Transverse colon (tissue), 4 donors: ENCODE data around the gene OLFML2A. TPM values are rescaled to one million over a fixed set of nuclear protein-coding genes. Genes with fewer than 3 reads are reported as not detected.

Source experiments
- DNase-seq: peaks from one replicate; pipeline ENCODE4 v3.0.0-alpha.2; 2019
- H3K27ac ChIP-seq, 4 donors: fragments of 200-600 bp; sonication (generic); 2 replicates each; pipeline ENCODE4 v1.5.1; 2016 to 2018; ENCODE audit warnings: inconsistent platforms in 4 of 4
- H3K27me3 ChIP-seq: fragments of 200-600 bp; sonication (generic); 2 replicates; pipeline ENCODE4 v1.5.1; 2017; ENCODE audit warnings: inconsistent platforms
- H3K36me3 ChIP-seq, 4 donors: fragments of 200-600 bp; sonication (generic); 2 replicates each; pipeline ENCODE4 v1.5.1; 2017 to 2019; ENCODE audit warnings: inconsistent platforms in 4 of 4
- H3K4me1 ChIP-seq, 4 donors: fragments of 200-600 bp; sonication (generic); 2 replicates each; pipeline ENCODE4 v1.5.1; 2017 to 2020; ENCODE audit warnings: inconsistent platforms in 4 of 4
- H3K4me3 ChIP-seq, 4 donors: fragments of 200-600 bp; sonication (generic); 1 replicate in 1 of 4; 2 replicates in 3 of 4; pipeline versions ENCODE4 v1.5.1 to v1.6.1; 2017 to 2019; ENCODE audit warnings: inconsistent platforms in 4 of 4
- H3K9me3 ChIP-seq, 2 donors: fragments of 200-600 bp; sonication (generic); 2 replicates each; pipeline ENCODE4 v1.5.1; 2017 to 2019; ENCODE audit warnings: inconsistent platforms in 2 of 2
- EP300 ChIP-seq: sonication (generic); formaldehyde crosslinking; IDR thresholded peaks from one replicate; pipeline ENCODE4 v1.6.1; 2017; ENCODE audit warnings: antibody characterized with exemption, low read depth
- POLR2A ChIP-seq: fragments of 450-650 bp; IDR thresholded peaks from one replicate; pipeline ENCODE4 v1.6.1; 2016; ENCODE audit warnings: antibody characterized with exemption, mild to moderate bottlenecking, moderate library complexity
- POLR2AphosphoS5 ChIP-seq, 3 donors: sonication (generic); formaldehyde crosslinking; IDR thresholded peaks; one replicate each; pipeline ENCODE4 v1.6.1; 2016; ENCODE audit warnings: antibody characterized with exemption in 3 of 3
- WGBS, 2 donors: methylation state at CpG; one replicate each; pipeline ENCODE4 v1.1.5; 2018; ENCODE audit warnings: low coverage in 1 of 2; 5-methylcytosine and 5-hydroxymethylcytosine counted together
- in situ Hi-C, 4 donors: fragments of 200-750 bp; cut with MboI; loops; one replicate each; pipeline versions ENCODE4 v1.15.0 to v1.15.1; 2017; ENCODE audit warnings: low sequenced_read_pairs in 3 of 4, low pct_ligation_motif_present in 1 of 4, low pct_unique_long_range_greater_than_20kb in 1 of 4
- intact Hi-C: fragments of 100-400 bp; cut with DNase I; formaldehyde crosslinking; loops from one replicate; pipeline ENCODE4 v1.15.1; 2023; ENCODE audit warnings: low total_unique reads
- total RNA-seq, 4 donors: library from RNA; depleted of rRNA; stranded (reverse); fragments of >200 nt; gene quantifications; one replicate each; pipeline ENCODE4 v1.1.0, GENCODE V29; 2016
- TF ChIP-seq, protein P1 (sequence below), 5 experiments: fragments of 200-600 bp in 3 of 5; fragments of 450-650 bp in 2 of 5; sonication (generic) in 3 of 5; IDR thresholded peaks; 1 replicate in 2 of 5; 2 replicates in 3 of 5; pipeline ENCODE4 v1.5.1; 2016 to 2017; ENCODE audit warnings: antibody characterized with exemption in 5 of 5, inconsistent platforms in 3 of 5, mild to moderate bottlenecking in 2 of 5, moderate library complexity in 1 of 5

The OLFML2A gene
- total RNA-seq, 4 donors from 2014 or later: 9.4 to 59.1 (median 16.0) TPM

DNA sequence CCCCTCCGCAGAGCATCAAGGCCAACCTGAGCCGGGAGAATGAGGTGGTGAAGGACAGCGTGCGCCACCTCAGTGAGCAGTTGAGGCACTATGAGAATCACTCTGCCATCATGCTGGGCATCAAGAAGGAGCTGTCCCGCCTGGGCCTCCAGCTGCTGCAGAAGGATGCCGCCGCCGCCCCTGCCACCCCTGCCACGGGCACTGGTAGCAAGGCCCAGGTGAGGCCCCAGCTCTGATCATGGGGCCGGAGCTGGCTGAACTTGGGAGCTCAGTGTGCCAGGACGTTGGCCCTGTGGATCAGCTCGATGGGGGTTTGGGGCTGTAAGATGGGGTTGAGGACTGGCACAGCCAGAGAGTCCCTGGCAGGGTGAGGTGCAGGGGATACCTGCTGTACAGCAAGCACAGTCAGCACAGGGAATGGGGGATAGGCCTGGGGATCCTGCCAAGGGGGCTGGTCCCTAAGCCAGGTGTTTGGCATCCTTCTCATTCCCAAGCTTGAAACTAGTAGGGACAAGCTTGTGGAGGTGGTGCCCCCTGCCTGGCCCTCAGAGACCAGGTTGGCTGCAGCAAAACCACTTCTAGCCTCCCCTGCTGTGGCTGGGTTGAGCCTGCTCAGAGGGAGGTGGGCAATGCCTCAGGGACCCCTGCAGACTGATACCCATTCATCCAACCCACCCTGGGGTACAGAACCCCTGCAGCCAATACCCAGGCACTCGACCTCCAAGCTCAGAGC is 22.5 kb downstream of the OLFML2A start:
- no peaks in the 10 kb centered on the region for H3K9me3 ChIP-seq
- DNase-seq: no peak
- no peak for TF ChIP-seq EP300
- TF ChIP-seq POLR2A: no peak
- TF ChIP-seq POLR2AphosphoS5 (IDR thresholded peaks at IDR 0.05): no peak
- TF ChIP-seq, protein P1, sequence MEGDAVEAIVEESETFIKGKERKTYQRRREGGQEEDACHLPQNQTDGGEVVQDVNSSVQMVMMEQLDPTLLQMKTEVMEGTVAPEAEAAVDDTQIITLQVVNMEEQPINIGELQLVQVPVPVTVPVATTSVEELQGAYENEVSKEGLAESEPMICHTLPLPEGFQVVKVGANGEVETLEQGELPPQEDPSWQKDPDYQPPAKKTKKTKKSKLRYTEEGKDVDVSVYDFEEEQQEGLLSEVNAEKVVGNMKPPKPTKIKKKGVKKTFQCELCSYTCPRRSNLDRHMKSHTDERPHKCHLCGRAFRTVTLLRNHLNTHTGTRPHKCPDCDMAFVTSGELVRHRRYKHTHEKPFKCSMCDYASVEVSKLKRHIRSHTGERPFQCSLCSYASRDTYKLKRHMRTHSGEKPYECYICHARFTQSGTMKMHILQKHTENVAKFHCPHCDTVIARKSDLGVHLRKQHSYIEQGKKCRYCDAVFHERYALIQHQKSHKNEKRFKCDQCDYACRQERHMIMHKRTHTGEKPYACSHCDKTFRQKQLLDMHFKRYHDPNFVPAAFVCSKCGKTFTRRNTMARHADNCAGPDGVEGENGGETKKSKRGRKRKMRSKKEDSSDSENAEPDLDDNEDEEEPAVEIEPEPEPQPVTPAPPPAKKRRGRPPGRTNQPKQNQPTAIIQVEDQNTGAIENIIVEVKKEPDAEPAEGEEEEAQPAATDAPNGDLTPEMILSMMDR (IDR thresholded peaks at IDR 0.05): no peak
- 86% methylated on average over 13 of the region's 13 CpGs; no CpG with 5 or more reads in 1 of the 2 donors for whole genome bisulfite sequencing, 2 donors
- in situ Hi-C loops: loop anchor here in 2 of 4 donors (25.0 kb wide), 1 partner anchor 338 kb away; the partner anchor contains the start of gene SCAI (in 2 of the 2)
- H3K27me3 ChIP-seq: no peaks in the 10 kb centered on the region
- no peak overlapping the region for H3K4me3 ChIP-seq
- H3K36me3 ChIP-seq: no peaks in the 10 kb centered on the region
- intact Hi-C loops: no loop called here
- peaks cover 0 to 6% (median 3%) of the 10 kb centered on the region in 4 donors for H3K4me1 ChIP-seq
- no peak overlapping the region for H3K27ac ChIP-seq

- TF ChIP-seq, protein P1 (IDR thresholded peaks at IDR 0.05): no peak
- TF ChIP-seq EP300 (no peak), POLR2A (no peak), POLR2AphosphoS5 (IDR thresholded peaks at IDR 0.05) (no peak)
- Histone ChIP-seq H3K36me3 (no peaks in the 10 kb centered on the region), H3K27me3 (no peaks in the 10 kb centered on the region), H3K9me3 (no peaks in the 10 kb centered on the region), H3K4me3 (no peak overlapping the region), H3K4me1 (peaks cover 0 to 6% (median 3%) of the 10 kb centered on the region in 4 donors), H3K27ac (no peak overlapping the region)
- peak; percentile 31 for DNase-seq
- in situ Hi-C loops: no loop called here
- intact Hi-C loops: no loop called here
- 69 to 100% methylated on average over 1 to 15 of the region's 15 CpGs for WGBS, 2 donors
These were observed 23.6 kb downstream of the OLFML2A start for GRCh38 chr9:124800306-124801259.

DNA sequence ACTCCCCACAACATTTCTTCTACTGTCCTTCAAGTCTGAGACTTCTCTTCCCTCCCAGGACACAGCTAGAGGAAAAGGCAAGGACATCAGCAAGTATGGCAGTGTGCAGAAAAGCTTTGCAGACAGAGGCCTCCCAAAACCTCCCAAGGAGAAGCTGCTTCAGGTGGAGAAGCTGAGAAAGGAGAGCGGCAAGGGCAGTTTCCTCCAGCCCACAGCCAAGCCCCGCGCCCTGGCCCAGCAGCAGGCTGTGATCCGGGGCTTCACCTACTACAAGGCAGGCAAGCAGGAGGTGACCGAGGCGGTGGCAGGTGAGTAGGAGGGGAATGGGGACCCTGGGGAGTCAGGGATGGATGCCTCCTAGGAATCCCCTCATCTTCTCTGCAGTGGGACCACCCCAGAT is 24.4 kb downstream of the OLFML2A start:
- Histone ChIP-seq H3K9me3 (no peaks in the 10 kb centered on the region), H3K27me3 (no peaks in the 10 kb centered on the region), H3K4me1 (peaks cover 0 to 6% (median 3%) of the 10 kb centered on the region in 4 donors), H3K4me3 (no peak overlapping the region), H3K36me3 (no peaks in the 10 kb centered on the region), H3K27ac (no peak overlapping the region)
- intact Hi-C loops (no loop called here), in situ Hi-C loops (no loop called here)
- DNase-seq: no peak
- no peak for TF ChIP-seq POLR2AphosphoS5 (IDR thresholded peaks at IDR 0.05)
- TF ChIP-seq, protein P1 (IDR thresholded peaks at IDR 0.05): no peak
- TF ChIP-seq POLR2A: no peak
- no peak for TF ChIP-seq EP300
- WGBS, 2 donors: 89% methylated on average over 6 of the region's 6 CpGs; no CpG with 5 or more reads in 1 of the 2 donors

DNA sequence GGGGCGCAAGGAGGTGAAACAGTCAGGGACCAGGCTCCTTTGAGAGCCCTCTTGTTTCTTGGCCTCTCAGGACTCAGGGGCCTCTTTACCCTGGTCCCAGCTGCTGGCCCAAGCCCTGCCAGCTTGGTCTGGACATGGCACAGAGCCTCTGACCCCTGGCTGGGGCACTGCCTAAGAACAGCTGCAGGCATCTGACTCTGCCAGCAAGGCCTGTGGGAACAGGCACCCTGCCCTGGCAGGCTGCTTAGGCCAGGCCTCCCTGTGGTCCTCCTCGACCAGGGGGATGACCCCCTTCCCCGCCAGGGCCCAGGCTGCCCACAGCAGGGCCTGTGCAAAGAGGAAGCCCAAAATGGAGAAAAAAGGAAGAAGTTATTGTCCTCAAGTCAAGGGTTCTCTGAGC is 25.5 kb downstream of the OLFML2A start:
- Histone ChIP-seq H3K4me1 (peaks cover 0 to 5% (median 2%) of the 10 kb centered on the region in 4 donors), H3K9me3 (no peaks in the 10 kb centered on the region), H3K36me3 (no peaks in the 10 kb centered on the region), H3K4me3 (no peak overlapping the region), H3K27me3 (no peaks in the 10 kb centered on the region), H3K27ac (no peak overlapping the region)
- no peak for DNase-seq
- WGBS, 2 donors: 67% methylated on average over 3 of the region's 3 CpGs; no CpG with 5 or more reads in 1 of the 2 donors
- TF ChIP-seq EP300 (no peak), POLR2AphosphoS5 (IDR thresholded peaks at IDR 0.05) (no peak), POLR2A (no peak)
- TF ChIP-seq, protein P1 (IDR thresholded peaks at IDR 0.05): no peak
- intact Hi-C loops (no loop called here), in situ Hi-C loops (no loop called here)
